22Rv1 (cell line): Measurements from ENCODE around the gene ZNF860.

Experiments used
- CTCF ChIP-seq: fragments of 450-650 bp; IDR thresholded peaks from 2 replicates; pipeline ENCODE4 v1.5.1; 2017; ENCODE audit warnings: mild to moderate bottlenecking
- ZFX ChIP-seq: fragments of 450-650 bp; IDR thresholded peaks from 2 replicates; pipeline ENCODE4 v1.6.1; 2017; ENCODE audit warnings: antibody characterized with exemption, borderline replicate concordance

GRCh38 chr3:31967592-31967991, 14.0 kb upstream of the ZNF860 start:
- no peak for TF ChIP-seq CTCF
- TF ChIP-seq ZFX, result no peak
